ENCODE data around the gene LARGE1. TPM values are rescaled to one million over a fixed set of nuclear protein-coding genes. Genes with fewer than 3 reads are reported as not detected.

Gene LARGE1
- total RNA-seq, 6 experiments from 2014 or later: 12.2 to 28.3 (median 15.2) TPM

DNA sequence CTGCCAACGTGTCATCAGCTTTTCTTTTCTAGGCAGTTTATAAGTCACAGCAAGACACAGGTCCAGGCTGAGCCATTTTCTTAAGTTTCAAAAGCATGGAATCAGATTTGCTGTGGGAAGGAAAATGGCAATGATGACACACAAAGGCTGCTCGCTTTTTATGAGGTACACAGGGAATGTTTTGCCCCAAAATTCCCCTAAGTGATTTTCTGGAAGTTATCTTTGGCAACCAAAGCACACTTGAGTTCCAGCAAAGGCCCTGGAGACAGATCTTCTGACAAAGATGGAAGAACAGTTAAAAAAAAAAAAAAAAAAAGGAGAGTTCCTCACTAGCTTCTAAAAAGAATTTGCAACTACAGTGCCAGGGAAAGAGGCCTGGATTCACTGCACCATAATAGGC, 260.8 kb downstream of the LARGE1 start:
- no peak for TF ChIP-seq POLR2A (IDR thresholded peaks at IDR 0.05)
- 82% methylated on average over 2 of the region's 2 CpGs for WGBS (ENCODE audit: insufficient coverage, low coverage, low lambda C conversion rate, missing lambda C conversion rate)
- H3K4me1 ChIP-seq: peaks cover 0 to 9% (median 0%) of the 10 kb centered on the region in 4 donors
- H3K27me3 ChIP-seq: no peaks in the 10 kb centered on the region
- intact Hi-C loops (cut with DNase I): no loop called here
- no peak for DNase-seq
- ATAC-seq: no peak
- H3K4me3 ChIP-seq: no peak overlapping the region
- no peaks in the 10 kb centered on the region for H3K36me3 ChIP-seq
- no peak overlapping the region for H3K27ac ChIP-seq
- H3K9me3 ChIP-seq: no peaks in the 10 kb centered on the region

DNA sequence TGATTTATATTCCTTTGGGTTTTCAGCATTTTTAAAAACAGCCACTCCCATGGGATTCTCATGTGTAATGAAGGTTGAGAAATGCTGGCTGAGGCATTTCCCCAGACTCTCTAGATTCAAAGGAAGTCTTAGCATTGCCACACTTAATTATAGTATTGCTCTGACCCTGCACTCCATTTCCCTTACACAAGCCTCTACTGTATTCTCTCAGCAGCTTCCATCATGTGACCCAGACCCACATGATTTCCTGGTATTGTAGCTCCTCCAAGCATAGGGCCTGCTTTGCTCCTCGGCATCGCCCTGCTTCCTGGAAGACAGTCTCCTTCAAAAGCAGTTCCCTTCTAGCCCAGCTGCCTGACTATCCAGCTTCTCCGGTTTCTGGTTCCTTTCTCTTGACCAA, 261.5 kb downstream of the LARGE1 start:
- Histone ChIP-seq H3K4me1 (peaks cover 0 to 9% (median 0%) of the 10 kb centered on the region in 4 donors), H3K4me3 (no peak overlapping the region), H3K36me3 (no peaks in the 10 kb centered on the region), H3K27ac (no peak overlapping the region), H3K27me3 (no peaks in the 10 kb centered on the region), H3K9me3 (no peaks in the 10 kb centered on the region)
- 61% methylated on average over 3 of the region's 3 CpGs for WGBS (ENCODE audit: insufficient coverage, low coverage, low lambda C conversion rate, missing lambda C conversion rate)
- intact Hi-C loops (cut with DNase I): no loop called here
- peak; percentile 78 to 84 (median 82) for ATAC-seq
- DNase-seq: peak in 2 of 3 donors; percentile 31 to 51
- TF ChIP-seq POLR2A (IDR thresholded peaks at IDR 0.05): no peak
- TF ChIP-seq, protein P1, sequence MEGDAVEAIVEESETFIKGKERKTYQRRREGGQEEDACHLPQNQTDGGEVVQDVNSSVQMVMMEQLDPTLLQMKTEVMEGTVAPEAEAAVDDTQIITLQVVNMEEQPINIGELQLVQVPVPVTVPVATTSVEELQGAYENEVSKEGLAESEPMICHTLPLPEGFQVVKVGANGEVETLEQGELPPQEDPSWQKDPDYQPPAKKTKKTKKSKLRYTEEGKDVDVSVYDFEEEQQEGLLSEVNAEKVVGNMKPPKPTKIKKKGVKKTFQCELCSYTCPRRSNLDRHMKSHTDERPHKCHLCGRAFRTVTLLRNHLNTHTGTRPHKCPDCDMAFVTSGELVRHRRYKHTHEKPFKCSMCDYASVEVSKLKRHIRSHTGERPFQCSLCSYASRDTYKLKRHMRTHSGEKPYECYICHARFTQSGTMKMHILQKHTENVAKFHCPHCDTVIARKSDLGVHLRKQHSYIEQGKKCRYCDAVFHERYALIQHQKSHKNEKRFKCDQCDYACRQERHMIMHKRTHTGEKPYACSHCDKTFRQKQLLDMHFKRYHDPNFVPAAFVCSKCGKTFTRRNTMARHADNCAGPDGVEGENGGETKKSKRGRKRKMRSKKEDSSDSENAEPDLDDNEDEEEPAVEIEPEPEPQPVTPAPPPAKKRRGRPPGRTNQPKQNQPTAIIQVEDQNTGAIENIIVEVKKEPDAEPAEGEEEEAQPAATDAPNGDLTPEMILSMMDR (IDR thresholded peaks at IDR 0.05): no peak

GRCh38 chr22:33657670-33658069, 262.6 kb downstream of the LARGE1 start:
- Histone ChIP-seq H3K4me3 (no peak overlapping the region), H3K9me3 (no peaks in the 10 kb centered on the region), H3K27me3 (no peaks in the 10 kb centered on the region), H3K4me1 (peaks cover 0 to 9% (median 0%) of the 10 kb centered on the region in 4 donors), H3K36me3 (no peaks in the 10 kb centered on the region), H3K27ac (no peak overlapping the region)
- DNase-seq (no peak), ATAC-seq (no peak)
- intact Hi-C loops (cut with DNase I): no loop called here
- TF ChIP-seq, protein P1 (IDR thresholded peaks at IDR 0.05): no peak
- no peak for TF ChIP-seq POLR2A (IDR thresholded peaks at IDR 0.05)
- WGBS (ENCODE audit: insufficient coverage, low coverage, low lambda C conversion rate, missing lambda C conversion rate): 51% methylated on average over 8 of the region's 8 CpGs

DNA sequence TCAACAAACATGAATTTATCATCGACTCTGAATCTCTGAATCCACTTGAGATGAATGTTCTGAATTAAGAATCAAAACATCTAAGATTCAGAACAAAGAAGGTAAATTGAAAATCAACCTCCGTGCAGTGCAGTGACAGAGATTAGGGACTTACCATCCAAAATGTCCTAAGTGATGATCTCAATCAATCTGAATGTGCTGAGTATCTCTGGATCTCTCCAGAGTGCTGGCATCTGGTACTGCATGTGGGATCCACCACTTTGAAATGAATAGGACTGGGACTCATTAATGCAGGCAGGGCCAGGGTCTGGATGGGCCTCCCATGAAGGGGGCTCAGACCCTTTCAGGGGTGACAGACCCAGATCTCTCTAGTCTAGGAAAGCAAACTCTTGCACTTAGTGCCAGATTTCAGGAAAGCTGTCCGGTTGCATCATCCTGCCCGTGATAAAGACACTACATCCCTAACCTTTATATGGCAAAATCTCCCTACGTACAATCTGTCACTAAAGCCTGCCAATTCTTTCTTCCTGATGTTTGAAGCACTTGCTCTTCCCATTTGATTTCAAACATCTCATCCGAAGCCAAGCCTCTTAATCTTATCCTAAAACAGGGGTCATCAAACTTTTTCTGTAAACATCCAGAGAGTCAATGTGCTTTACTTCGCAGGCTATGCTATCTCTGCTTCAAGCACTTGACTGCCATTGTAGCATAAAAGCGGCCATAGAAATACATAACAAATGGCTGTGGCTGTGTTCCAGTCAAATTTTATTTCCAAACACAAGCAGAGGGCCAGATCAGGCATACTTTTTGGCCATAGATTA, 263.3 kb downstream of the LARGE1 start:
- Histone ChIP-seq H3K27ac (no peak overlapping the region), H3K36me3 (no peaks in the 10 kb centered on the region), H3K27me3 (no peaks in the 10 kb centered on the region), H3K4me1 (peaks cover 0 to 9% (median 0%) of the 10 kb centered on the region in 4 donors), H3K9me3 (no peaks in the 10 kb centered on the region), H3K4me3 (no peak overlapping the region)
- no peak for DNase-seq
- TF ChIP-seq POLR2A (IDR thresholded peaks at IDR 0.05): no peak
- TF ChIP-seq, protein P1 (IDR thresholded peaks at IDR 0.05): no peak
- intact Hi-C loops (cut with DNase I): no loop called here
- peak; percentile 48 to 70 (median 62) for ATAC-seq
- 34% methylated on average over 8 of the region's 8 CpGs for WGBS (ENCODE audit: insufficient coverage, low coverage, low lambda C conversion rate, missing lambda C conversion rate)

- no peak overlapping the region for H3K4me3 ChIP-seq
- no peak overlapping the region for H3K27ac ChIP-seq
- H3K36me3 ChIP-seq: no peaks in the 10 kb centered on the region
- H3K4me1 ChIP-seq: peaks cover 0 to 9% (median 0%) of the 10 kb centered on the region in 4 donors
- TF ChIP-seq POLR2A (IDR thresholded peaks at IDR 0.05): no peak
- TF ChIP-seq, protein P1 (IDR thresholded peaks at IDR 0.05): no peak
- WGBS (ENCODE audit: insufficient coverage, low coverage, low lambda C conversion rate, missing lambda C conversion rate): 68% methylated on average over 12 of the region's 12 CpGs
- no peaks in the 10 kb centered on the region for H3K9me3 ChIP-seq
- H3K27me3 ChIP-seq: no peaks in the 10 kb centered on the region
- ATAC-seq (peak in 3 of 4 donors; percentile 9 to 24 (median 14)), DNase-seq (no peak)
- intact Hi-C loops (cut with DNase I): no loop called here
These were observed 265.9 kb downstream of the LARGE1 start for GRCh38 chr22:33654173-33654895.
